Nephron progenitor cell (in vitro differentiated cells): ENCODE data around the gene CNTNAP2.

Source experiments
- DNase-seq: peaks from one replicate; pipeline ENCODE4 v3.0.0; 2021
- H3K27ac Mint-ChIP-seq: 2 replicates; pipeline ENCODE4 v1.8.0; 2021; ENCODE audit warnings: mild to moderate bottlenecking, moderate library complexity, mixed read lengths
- H3K27me3 Mint-ChIP-seq: 2 replicates; pipeline ENCODE4 v1.8.0; 2021; ENCODE audit warnings: mild to moderate bottlenecking, low read depth, mixed read lengths; ENCODE audit not compliant: poor library complexity
- H3K36me3 Mint-ChIP-seq: 2 replicates; pipeline ENCODE4 v1.8.0; 2021; ENCODE audit warnings: low read depth, mixed read lengths
- H3K4me1 Mint-ChIP-seq: 2 replicates; pipeline ENCODE4 v1.8.0; 2021; ENCODE audit warnings: mixed read lengths
- H3K4me3 Mint-ChIP-seq: 2 replicates; pipeline ENCODE4 v1.8.0; 2021; ENCODE audit warnings: mild to moderate bottlenecking, moderate library complexity, mixed read lengths
- H3K9me3 Mint-ChIP-seq: 2 replicates; pipeline ENCODE4 v1.8.0; 2021; ENCODE audit warnings: mild to moderate bottlenecking, moderate library complexity, mixed read lengths
- CTCF ChIP-seq: fragments of 200-600 bp; sonication (generic); IDR thresholded peaks from 2 replicates; pipeline ENCODE4 v1.5.0; 2021; ENCODE audit warnings: antibody characterized with exemption

CNTNAP2 gene

GRCh38 chr7:146387140-146387539 is 270.5 kb downstream of the CNTNAP2 start:
- no peak overlapping the region for H3K27ac Mint-ChIP-seq
- TF ChIP-seq CTCF = no peak
- no peak for DNase-seq
- no peak overlapping the region for H3K4me3 Mint-ChIP-seq
- no peaks in the 10 kb centered on the region for H3K36me3 Mint-ChIP-seq
- no peaks in the 10 kb centered on the region for H3K4me1 Mint-ChIP-seq
- no peaks in the 10 kb centered on the region for H3K9me3 Mint-ChIP-seq
- no peaks in the 10 kb centered on the region for H3K27me3 Mint-ChIP-seq

GRCh38 chr7:146388928-146389327 is 272.3 kb downstream of the CNTNAP2 start:
- Mint-ChIP-seq H3K4me3 (no peak overlapping the region), H3K4me1 (no peaks in the 10 kb centered on the region), H3K9me3 (no peaks in the 10 kb centered on the region), H3K27me3 (no peaks in the 10 kb centered on the region), H3K27ac (no peak overlapping the region), H3K36me3 (no peaks in the 10 kb centered on the region)
- DNase-seq = no peak
- TF ChIP-seq CTCF = no peak

- no peak overlapping the region for H3K27ac Mint-ChIP-seq
- no peaks in the 10 kb centered on the region for H3K9me3 Mint-ChIP-seq
- no peak for TF ChIP-seq CTCF
- H3K36me3 Mint-ChIP-seq = no peaks in the 10 kb centered on the region
- DNase-seq = no peak
- H3K4me3 Mint-ChIP-seq = no peak overlapping the region
- no peaks in the 10 kb centered on the region for H3K27me3 Mint-ChIP-seq
- no peaks in the 10 kb centered on the region for H3K4me1 Mint-ChIP-seq
Observed at GRCh38 chr7:146393346-146393745, 276.7 kb downstream of the CNTNAP2 start.

GRCh38 chr7:146397141-146397540 is 280.5 kb downstream of the CNTNAP2 start:
- no peak for TF ChIP-seq CTCF
- H3K4me3 Mint-ChIP-seq = no peak overlapping the region
- no peak for DNase-seq
- no peaks in the 10 kb centered on the region for H3K27me3 Mint-ChIP-seq
- no peaks in the 10 kb centered on the region for H3K4me1 Mint-ChIP-seq
- H3K36me3 Mint-ChIP-seq = no peaks in the 10 kb centered on the region
- H3K27ac Mint-ChIP-seq = no peak overlapping the region
- H3K9me3 Mint-ChIP-seq = no peaks in the 10 kb centered on the region

- peaks cover 3% of the 10 kb centered on the region for H3K27me3 Mint-ChIP-seq
- no peak for TF ChIP-seq CTCF
- DNase-seq = no peak
- H3K4me3 Mint-ChIP-seq = no peak overlapping the region
- no peaks in the 10 kb centered on the region for H3K9me3 Mint-ChIP-seq
- H3K36me3 Mint-ChIP-seq = no peaks in the 10 kb centered on the region
- no peaks in the 10 kb centered on the region for H3K4me1 Mint-ChIP-seq
- no peak overlapping the region for H3K27ac Mint-ChIP-seq
Observed at GRCh38 chr7:146401939-146402338, 285.3 kb downstream of the CNTNAP2 start.

- Mint-ChIP-seq H3K9me3 (no peaks in the 10 kb centered on the region), H3K4me3 (no peak overlapping the region), H3K36me3 (no peaks in the 10 kb centered on the region), H3K27me3 (peaks cover 3% of the 10 kb centered on the region), H3K27ac (no peak overlapping the region), H3K4me1 (no peaks in the 10 kb centered on the region)
- no peak for TF ChIP-seq CTCF
- no peak for DNase-seq
Observed at GRCh38 chr7:146405737-146406136, 289.1 kb downstream of the CNTNAP2 start.
